Right lobe of liver (tissue), 6 donors: ENCODE measurements around the gene TMEM86A. TPM values are rescaled to one million over a fixed set of nuclear protein-coding genes. Genes with fewer than 3 reads are reported as not detected.

Source experiments
- ATAC-seq, 4 donors: fragments of 200-7000 bp; cut with Tn5 transposase; one replicate each; pipeline ENCODE4 v1.9.1; 2020; ENCODE audit warnings: mild to moderate bottlenecking in 4 of 4, moderate library complexity in 4 of 4
- DNase-seq, 3 donors: peaks; one replicate each; pipeline ENCODE4 v3.0.0-alpha.2; 2020
- H3K27ac ChIP-seq, 3 donors: fragments of 200-600 bp; one replicate each; pipeline ENCODE4 v1.8.0; 2022
- H3K27me3 ChIP-seq, 2 donors: fragments of 200-600 bp; one replicate each; pipeline ENCODE4 v1.8.0; 2022
- H3K36me3 ChIP-seq, 4 donors: fragments of 200-600 bp; sonication (generic) in 1 of 4; one replicate each; pipeline versions ENCODE4 v1.5.1 to v1.8.0; 2017 to 2022; ENCODE audit warnings: control low read depth in 1 of 4
- H3K4me1 ChIP-seq, 4 donors: fragments of 200-600 bp; sonication (generic) in 1 of 4; one replicate each; pipeline versions ENCODE4 v1.5.1 to v1.8.0; 2017 to 2022; ENCODE audit warnings: control low read depth in 1 of 4
- H3K4me3 ChIP-seq, 3 donors: fragments of 200-600 bp; one replicate each; pipeline ENCODE4 v1.8.0; 2022
- H3K9me3 ChIP-seq, 4 donors: fragments of 200-600 bp; sonication (generic) in 1 of 4; one replicate each; pipeline versions ENCODE4 v1.5.1 to v1.8.0; 2017 to 2022; ENCODE audit warnings: control low read depth in 1 of 4
- CTCF ChIP-seq, 4 donors: fragments of 200-600 bp in 3 of 4; fragments of 450-650 bp in 1 of 4; IDR thresholded peaks; one replicate each; pipeline versions ENCODE4 v1.5.1 to v1.8.0; 2016 to 2022; ENCODE audit warnings: antibody characterized with exemption in 4 of 4, mild to moderate bottlenecking in 2 of 4
- POLR2A ChIP-seq: fragments of 450-650 bp; IDR thresholded peaks from one replicate; pipeline ENCODE4 v1.6.1; 2017; ENCODE audit warnings: antibody characterized with exemption, mild to moderate bottlenecking
- WGBS: methylation state at CpG from one replicate; pipeline ENCODE4 v1.1.6; 2018; ENCODE audit warnings: low coverage, low lambda C conversion rate; ENCODE audit not compliant: insufficient coverage; ENCODE audit errors: missing lambda C conversion rate; 5-methylcytosine and 5-hydroxymethylcytosine counted together
- intact Hi-C, 2 donors: fragments of 100-400 bp; cut with DNase I; formaldehyde crosslinking; loops; one replicate each; pipeline versions ENCODE4 v1.11.2 to v1.14.1; 2022
- total RNA-seq, 6 experiments: library from RNA; depleted of rRNA in 2 of 6; stranded (reverse); fragments of >200 nt in 2 of 6; fragmentation: NEBNext Ultra II Directional in 3 of 6; extraction: Animal tissue kit (Norgen Biotek cat#: 25700) in 3 of 6; gene quantifications; one replicate each; pipeline versions ENCODE4 v1.1.0 to v1.2.4, GENCODE V29; 2016 to 2023
- donor health status: DM: no; HTN: yes; CAD: no.
- donor health status: DM: no; HTN: no; CAD: no.
- donor health status: DM: no; HTN: no; CAD: no.
- donor health status: DM: no; HTN: yes; CAD: no.
- donor health status: DM: no; HTN: yes; CAD: no.

The TMEM86A gene
- total RNA-seq, 6 experiments from 2014 or later, result 2.0 to 4.9 (median 3.8) TPM

- 62% methylated on average over 6 of the region's 15 CpGs for WGBS
- ATAC-seq, result no peak
- H3K4me3 ChIP-seq, result no peak overlapping the region
Observed at GRCh38 chr11:18743900-18744514, 45.4 kb downstream of the TMEM86A start.

GRCh38 chr11:18745251-18745650, 46.7 kb downstream of the TMEM86A start:
- intact Hi-C loops, result no loop called here
- WGBS, result 82% methylated on average over 4 of the region's 6 CpGs

More at GRCh38 chr11:18743900-18744514, 45.4 kb downstream of the TMEM86A start:
- DNase-seq, result no peak
- TF ChIP-seq POLR2A, result no peak
- no peak for TF ChIP-seq CTCF (IDR thresholded peaks at IDR 0.05)
- H3K9me3 ChIP-seq, result no peaks in the 10 kb centered on the region
- no peaks in the 10 kb centered on the region for H3K4me1 ChIP-seq
- H3K27ac ChIP-seq, result no peak overlapping the region
- intact Hi-C loops, result no loop called here
- no peaks in the 10 kb centered on the region for H3K36me3 ChIP-seq
- no peaks in the 10 kb centered on the region for H3K27me3 ChIP-seq

GRCh38 chr11:18748766-18749365, 50.3 kb downstream of the TMEM86A start:
- intact Hi-C loops, result no loop called here
- DNase-seq, result no peak
- H3K9me3 ChIP-seq, result no peaks in the 10 kb centered on the region
- ATAC-seq, result no peak
- no peaks in the 10 kb centered on the region for H3K4me1 ChIP-seq
- TF ChIP-seq POLR2A (no peak), CTCF (IDR thresholded peaks at IDR 0.05) (no peak)
- H3K36me3 ChIP-seq, result no peaks in the 10 kb centered on the region
- 75% methylated on average over 13 of the region's 13 CpGs for WGBS
- no peak overlapping the region for H3K27ac ChIP-seq
- H3K4me3 ChIP-seq, result no peak overlapping the region
- no peaks in the 10 kb centered on the region for H3K27me3 ChIP-seq

More at GRCh38 chr11:18745251-18745650, 46.7 kb downstream of the TMEM86A start:
- Histone ChIP-seq H3K4me3 (no peak overlapping the region), H3K27me3 (no peaks in the 10 kb centered on the region), H3K4me1 (no peaks in the 10 kb centered on the region), H3K9me3 (no peaks in the 10 kb centered on the region), H3K36me3 (no peaks in the 10 kb centered on the region), H3K27ac (no peak overlapping the region)
- ATAC-seq (no peak), DNase-seq (no peak)
- TF ChIP-seq CTCF (IDR thresholded peaks at IDR 0.05) (no peak), POLR2A (no peak)

- TF ChIP-seq CTCF (IDR thresholded peaks at IDR 0.05), result no peak
- no peak for TF ChIP-seq POLR2A
- H3K36me3 ChIP-seq, result no peaks in the 10 kb centered on the region
- intact Hi-C loops, result no loop called here
- no peak overlapping the region for H3K27ac ChIP-seq
- DNase-seq, result no peak
- WGBS, result 71% methylated on average over 6 of the region's 12 CpGs
- peak in 3 of 4 donors; percentile 32 to 50 (median 43) for ATAC-seq
- H3K27me3 ChIP-seq, result no peaks in the 10 kb centered on the region
- no peaks in the 10 kb centered on the region for H3K4me1 ChIP-seq
- H3K9me3 ChIP-seq, result no peaks in the 10 kb centered on the region
- no peak overlapping the region for H3K4me3 ChIP-seq
Observed at GRCh38 chr11:18749681-18750319, 51.2 kb downstream of the TMEM86A start.
